ENCODE results near the gene SEPTIN8. TPM values are rescaled to one million over a fixed set of nuclear protein-coding genes. Genes with fewer than 3 reads are reported as not detected.

SEPTIN8 gene
- total and polyA plus RNA-seq, 10 of the 15 experiments (the other 5 are each of a cell fraction or from before 2014, with no cell fraction given): 6.1 to 96.1 (median 29.4) TPM

DNA sequence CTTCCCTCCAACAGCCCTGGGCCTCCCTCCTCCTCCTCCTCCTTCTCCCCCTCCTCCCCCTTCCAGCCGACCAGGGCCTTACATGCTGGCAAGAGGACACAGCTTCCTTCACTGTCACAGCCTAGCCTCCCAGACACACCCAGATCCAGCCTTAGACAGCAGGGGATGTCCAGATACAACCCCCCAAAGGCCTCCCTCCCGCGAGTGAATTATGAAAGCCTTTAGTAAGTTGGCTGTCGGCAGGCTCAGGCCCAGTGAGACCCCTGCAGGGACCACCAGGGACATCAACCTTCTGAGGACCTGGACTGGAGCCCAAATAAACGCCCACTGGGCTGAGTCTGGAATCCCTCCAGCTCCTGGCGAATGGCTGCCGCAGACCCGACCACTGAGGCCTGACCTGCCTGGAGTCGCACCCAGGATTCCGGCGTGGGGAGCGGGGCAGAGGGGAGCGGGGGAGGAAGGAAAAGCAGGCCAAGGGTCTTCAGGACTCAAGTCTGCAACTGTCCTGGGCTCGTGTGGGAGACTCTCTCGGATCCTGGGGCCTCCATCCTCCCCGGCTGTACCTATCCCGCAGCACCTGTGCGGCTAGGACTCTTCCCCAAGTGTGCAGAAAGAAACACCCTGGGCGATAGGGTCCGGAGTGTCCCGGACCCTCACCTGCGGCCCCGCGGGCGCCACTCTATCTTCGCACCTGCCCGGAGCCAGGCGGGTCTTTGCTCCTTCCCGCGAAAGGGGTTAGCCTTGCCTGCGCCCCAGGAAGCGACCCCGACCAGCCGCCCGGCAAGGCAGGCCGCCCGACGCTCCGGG, 705 bp downstream of the SEPTIN8 start:
- Histone ChIP-seq H3K4me2 (ENCODE audit: control insufficient read depth, insufficient read depth) (peak overlapping the region; percentile 90), H3K9ac (ENCODE audit: control insufficient read depth, insufficient read depth, low read length) (peak overlapping the region; percentile 81), H3K36me3 (ENCODE audit: control insufficient read depth in 2 of 2, insufficient read depth in 2 of 2, low read length in 1 of 2) (no peaks in the 10 kb centered on the region), H2AFZ (ENCODE audit: control insufficient read depth, low read depth, low read length) (peak overlapping the region; percentile 97), H3K79me2 (ENCODE audit: control insufficient read depth, insufficient read depth, low read length) (peaks cover 9% of the 10 kb centered on the region), H4K20me1 (ENCODE audit: control insufficient read depth, insufficient read depth) (no peaks in the 10 kb centered on the region), H3K27ac (ENCODE audit: control insufficient read depth, insufficient read depth) (0 out of 2 replicates have a peak overlapping the region, but pooled peaks have one; percentile 10), H3K4me1 (ENCODE audit: control insufficient read depth, insufficient read depth, low read length) (peaks cover 7% of the 10 kb centered on the region), H3K4me3 (peak overlapping the region; percentile 65), H3K27me3 (replicated peaks in 1 of 2; ENCODE audit: control insufficient read depth in 2 of 2, insufficient read depth in 2 of 2, low read length in 1 of 2) (no peaks in the 10 kb centered on the region), H3K9me3 (replicated peaks; ENCODE audit: control insufficient read depth, insufficient read depth, low read length) (no peaks in the 10 kb centered on the region)
- peak; percentile 5 for TF ChIP-seq POLR2AphosphoS5 (IDR thresholded peaks at IDR 0.05; ENCODE audit: low read length)
- TF ChIP-seq ESRRA (IDR thresholded peaks at IDR 0.05; ENCODE audit: low read length): no peak
- peak; percentile 83; the same call in 1 of the 2 replicates for TF ChIP-seq MLLT1 (IDR thresholded peaks at IDR 0.05)
- TF ChIP-seq ZNF207 (IDR thresholded peaks at IDR 0.05; ENCODE audit: borderline replicate concordance): no peak
- TF ChIP-seq SIX5 (IDR thresholded peaks at IDR 0.05; ENCODE audit: low read depth, low read length, severe bottlenecking): no peak
- no peak for TF ChIP-seq SUZ12 (IDR thresholded peaks at IDR 0.05; ENCODE audit: unreplicated experiment)
- no peak for TF ChIP-seq FOXK2 (IDR thresholded peaks at IDR 0.05)
- TF ChIP-seq YY1 (IDR thresholded peaks at IDR 0.05; ENCODE audit: low read depth, low read length): peak; percentile 28; the same call in 1 of the 2 replicates
- BruUV-seq (replicated peaks): no TSS peak
- intact Hi-C loops (cut with micrococcal nuclease; ENCODE audit: unreplicated experiment) (no loop called here), in situ Hi-C loops (cut with MboI) (no loop called here)
- 19% methylated on average over 31 of the region's 39 CpGs for WGBS (ENCODE audit: insufficient coverage, insufficient replicate concordance, low lambda C conversion rate, missing lambda C conversion rate)
- RAD21 ChIA-PET (ENCODE audit: unreplicated experiment): interaction anchor here (0.6 to 2.0 kb wide), 5 partner anchors 43 to 276 kb away, joined by 3 to 10 read pairs (median 4); partner anchors contain the start of gene HSPA4
- SMC1A ChIA-PET (ENCODE audit: uncharacterized antibody, unreplicated experiment): interaction anchor here (1.0 to 7.5 kb wide), 8 partner anchors 9 to 115 kb away, joined by 3 to 88 read pairs (median 3); partner anchors contain the start of gene CCNI2
- no peak for FAIRE-seq
- POLR2A ChIA-PET: interaction anchor here (0.5 to 7.2 kb wide), 6 partner anchors 22 to 87 kb away, joined by 3 to 56 read pairs (median 6); partner anchors contain the start of gene CCNI2
- no peak for DNase-seq (ENCODE audit: low read depth, low spot score)
- CTCF ChIA-PET: interaction anchor here (0.8 to 3.5 kb wide), 6 partner anchors 22 to 44 kb away, joined by 3 to 15 read pairs (median 4); no protein-coding TSS in a partner anchor
- ATAC-seq: peak; percentile 47

All from GM12878 (cell line).